IPS-NIHi7 (cell line): Measurements from ENCODE around the gene CISD3.

Experiments
- DNase-seq: peaks from one replicate; pipeline ENCODE4 v3.0.0; 2012; ENCODE audit warnings: mixed read lengths; ENCODE audit errors: extremely low spot score

The CISD3 gene, protein sequence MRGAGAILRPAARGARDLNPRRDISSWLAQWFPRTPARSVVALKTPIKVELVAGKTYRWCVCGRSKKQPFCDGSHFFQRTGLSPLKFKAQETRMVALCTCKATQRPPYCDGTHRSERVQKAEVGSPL

DNA sequence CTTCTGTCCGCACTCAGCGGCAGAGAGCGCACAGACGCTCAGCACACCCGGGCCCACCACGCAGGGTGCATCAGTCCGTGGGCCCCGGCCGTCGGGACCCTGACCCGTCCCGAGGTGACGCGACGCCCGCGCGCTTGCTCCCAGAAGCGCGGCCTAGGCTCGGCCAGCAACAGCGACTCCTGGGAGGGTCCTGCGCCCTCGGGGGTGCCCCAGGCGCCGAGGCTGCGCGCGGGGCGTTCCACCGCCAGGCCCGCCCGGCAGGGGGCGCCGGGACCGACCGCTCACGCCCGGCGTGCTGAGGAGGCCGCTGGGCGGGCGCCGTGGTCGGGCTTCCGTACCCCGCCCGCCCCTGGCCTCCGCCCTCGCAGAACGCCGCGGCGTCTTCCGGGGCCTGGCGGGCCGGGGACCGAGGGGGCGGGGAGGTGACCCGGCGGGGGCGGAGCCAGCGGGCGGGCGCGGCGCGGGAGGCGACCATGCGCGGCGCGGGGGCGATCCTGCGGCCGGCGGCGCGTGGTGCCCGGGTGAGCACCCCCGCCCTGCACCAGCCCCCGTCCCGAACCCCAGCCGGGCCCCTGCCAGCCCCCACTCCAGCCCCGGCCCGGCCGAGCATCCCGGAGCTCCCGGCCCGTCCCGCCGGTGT lies at the start of gene CISD3:
CISD3 (plus strand) TSS at position 456 of the 640 bp plus-strand sequence; CDS start at position 474, 18 bp downstream.
- DNase-seq = peak; percentile 87

DNA sequence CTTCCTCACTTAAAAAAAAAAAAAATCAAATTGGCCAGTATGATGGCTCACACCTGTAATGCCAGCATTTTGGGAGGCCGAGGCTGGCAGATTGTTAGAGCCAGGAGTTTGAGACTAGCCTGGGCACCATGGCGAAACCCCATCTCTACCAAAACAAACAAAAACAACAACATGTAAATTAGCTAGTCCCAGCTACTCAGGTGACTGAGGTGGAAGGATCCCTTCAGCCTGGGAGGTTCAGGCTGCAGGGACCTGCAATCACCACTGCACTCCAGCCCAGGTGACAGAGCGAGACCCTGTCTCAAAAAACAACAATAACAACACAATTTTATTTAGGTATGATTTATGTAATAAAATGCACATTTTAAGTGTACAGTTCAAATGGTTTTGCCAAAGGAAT lies 49.0 kb upstream of the CISD3 start:
- no peak for DNase-seq

DNA sequence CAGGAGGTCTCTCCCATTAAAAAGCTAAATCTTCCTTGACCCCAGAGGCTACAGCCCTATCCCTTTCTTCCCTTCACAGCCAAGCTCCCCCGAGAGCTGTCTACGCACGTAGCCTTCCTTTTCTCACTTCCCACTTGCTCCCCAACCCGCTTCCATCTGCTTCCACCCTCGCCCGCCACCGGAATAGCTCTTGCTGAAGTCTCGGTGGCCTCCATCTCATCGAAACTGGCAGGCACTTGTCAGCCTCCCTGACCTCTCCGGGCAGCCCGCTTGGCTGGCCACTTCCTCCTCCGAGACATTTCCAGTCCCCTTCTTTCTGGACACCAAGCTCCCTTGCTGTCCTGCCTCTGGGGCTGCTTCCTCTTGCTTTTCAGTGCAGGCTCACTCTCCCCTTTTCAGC lies 44.6 kb upstream of the CISD3 start:
- DNase-seq = no peak

DNA sequence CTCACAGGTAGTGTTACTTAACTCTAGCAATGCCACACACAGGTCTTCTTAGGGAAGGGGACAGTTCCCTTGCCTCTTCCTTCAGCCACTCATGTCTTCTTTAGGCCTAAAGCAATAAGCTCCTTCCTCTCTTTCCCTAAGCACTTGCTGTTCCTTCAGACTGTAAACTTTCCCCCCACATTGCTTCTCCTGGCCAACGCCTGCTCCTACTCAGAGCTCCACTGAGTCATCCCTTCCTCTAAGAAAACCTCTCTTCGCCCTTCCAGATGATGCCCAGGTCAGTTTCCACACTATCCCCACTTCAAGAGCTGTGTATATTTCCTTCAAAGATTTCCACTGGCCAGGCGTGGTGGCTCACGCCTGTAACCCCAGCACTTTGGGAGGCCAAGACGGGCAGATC lies 42.9 kb upstream of the CISD3 start:
- no peak for DNase-seq

DNA sequence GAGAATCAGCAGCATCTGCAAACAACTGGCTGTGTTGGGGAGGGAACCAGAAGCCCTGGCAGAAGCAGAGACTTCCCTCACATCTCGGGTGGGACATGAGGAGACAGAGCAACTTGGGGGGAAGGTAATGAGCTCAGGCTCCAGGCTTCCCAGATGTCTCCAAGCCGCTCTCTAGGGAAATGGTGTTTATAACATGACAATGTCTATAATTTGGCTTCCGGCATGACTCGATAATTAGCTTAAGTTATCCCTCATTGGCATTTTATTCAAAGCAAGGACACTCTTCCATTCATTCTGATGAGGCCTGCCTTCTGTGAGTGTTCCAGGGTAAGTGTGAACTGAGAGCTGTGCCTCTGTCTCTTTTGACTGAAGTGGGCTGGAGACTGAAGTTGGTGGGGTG lies 39.8 kb upstream of the CISD3 start:
- DNase-seq = no peak

DNA sequence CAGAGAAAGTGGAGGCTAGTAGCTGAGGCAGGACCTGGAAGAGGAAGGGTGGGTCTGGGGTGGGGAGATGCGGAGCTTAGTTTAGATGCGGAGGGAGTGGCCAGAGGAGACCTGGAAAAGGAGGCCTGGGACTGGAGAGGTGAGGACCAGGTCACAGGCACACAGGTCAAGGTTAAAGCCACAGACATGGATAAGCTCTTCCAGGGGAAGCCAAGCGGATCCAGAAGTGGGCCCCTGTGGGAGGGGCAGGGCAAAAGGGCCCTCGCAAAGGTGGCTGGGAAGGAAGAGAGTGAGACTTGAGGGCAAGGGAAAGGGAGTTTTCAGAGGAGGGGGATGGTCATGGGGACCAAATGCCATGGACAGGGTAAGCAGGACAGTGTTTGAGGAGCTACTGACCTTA lies 39.0 kb upstream of the CISD3 start:
- no peak for DNase-seq

DNA sequence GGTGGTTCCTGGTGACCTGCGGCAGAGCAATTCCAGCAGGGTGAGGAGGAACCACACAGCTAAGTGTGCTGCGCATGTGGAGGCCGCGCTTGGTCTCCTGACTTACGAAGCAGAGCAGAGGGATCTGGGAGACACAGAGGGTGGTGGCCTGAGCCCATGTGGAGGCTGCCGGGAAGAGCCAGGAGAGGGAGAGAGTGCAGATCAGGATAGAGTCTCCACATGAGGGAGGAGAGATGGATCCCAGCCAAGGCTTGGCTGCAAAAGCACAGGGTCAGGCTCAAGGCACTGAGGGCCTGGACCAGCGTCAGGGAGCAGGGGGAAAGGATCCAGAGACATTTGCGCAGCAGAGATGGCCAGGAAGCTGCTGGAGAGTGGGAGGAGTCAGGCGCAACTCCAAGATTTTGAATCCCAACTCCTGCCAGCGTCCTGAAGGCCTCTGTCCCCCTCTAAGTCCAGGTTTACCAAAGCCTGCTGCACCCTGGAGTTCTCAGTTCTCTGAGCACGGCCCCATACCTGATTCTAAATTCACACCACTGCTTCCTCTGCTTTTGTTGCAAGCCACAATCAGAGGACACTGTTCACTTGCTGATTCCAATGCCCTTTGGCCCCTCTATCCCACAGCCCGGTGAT lies 36.3 kb upstream of the CISD3 start:
- DNase-seq = no peak

DNA sequence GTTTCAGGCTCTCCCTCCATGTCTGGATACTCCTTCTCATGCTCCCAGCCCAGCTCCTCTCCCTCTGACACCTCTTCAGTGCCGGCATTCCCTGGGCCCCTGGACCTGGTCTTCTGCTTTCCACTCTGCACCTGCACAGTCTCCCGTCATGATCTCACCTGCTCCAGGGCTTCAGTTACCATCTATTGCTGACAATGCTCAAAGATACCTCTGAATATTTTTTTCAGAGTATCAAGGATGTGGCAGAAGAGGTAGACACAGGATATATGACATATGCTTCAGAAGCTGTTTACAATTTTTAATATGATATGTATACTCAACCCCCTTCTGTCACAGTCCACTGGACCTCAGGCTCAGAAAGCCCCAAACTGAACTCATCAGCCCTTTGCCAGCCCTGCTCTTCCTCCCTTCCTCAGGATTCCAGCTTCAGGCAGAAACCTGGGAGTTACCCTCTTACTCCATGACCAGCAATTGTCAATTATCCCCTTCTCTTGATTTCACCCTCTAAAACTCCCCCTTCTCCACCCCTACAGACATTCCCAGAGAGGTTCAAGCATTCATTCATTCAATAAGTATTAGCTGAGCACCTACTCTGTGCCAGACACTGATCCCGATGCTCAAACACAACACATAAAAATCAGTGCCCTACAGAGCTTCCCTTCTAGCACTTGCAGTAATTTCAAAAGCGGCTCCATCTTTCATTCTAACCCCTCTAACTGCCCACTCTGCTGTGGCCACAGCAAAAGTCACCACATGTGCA lies 32.9 kb upstream of the CISD3 start:
- no peak for DNase-seq

DNA sequence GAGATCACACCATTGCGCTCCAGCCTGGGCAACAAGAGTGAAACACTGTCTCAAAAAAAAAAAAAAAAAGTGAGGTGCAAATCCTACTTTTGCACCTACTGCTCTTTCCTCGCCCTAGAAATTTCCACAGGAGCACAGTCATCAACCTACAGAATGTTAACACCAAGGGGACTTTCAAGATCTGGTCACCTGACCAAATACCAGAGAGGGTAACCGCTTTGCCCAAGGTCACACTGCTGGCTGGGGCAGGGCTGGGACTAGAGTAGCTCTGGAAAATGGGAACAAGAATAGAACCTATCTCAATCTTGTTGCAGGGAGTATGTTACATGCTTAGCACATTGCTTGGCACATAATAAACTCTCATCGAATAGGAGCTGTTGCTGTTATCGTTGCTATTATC lies 31.4 kb upstream of the CISD3 start:
- no peak for DNase-seq

DNA sequence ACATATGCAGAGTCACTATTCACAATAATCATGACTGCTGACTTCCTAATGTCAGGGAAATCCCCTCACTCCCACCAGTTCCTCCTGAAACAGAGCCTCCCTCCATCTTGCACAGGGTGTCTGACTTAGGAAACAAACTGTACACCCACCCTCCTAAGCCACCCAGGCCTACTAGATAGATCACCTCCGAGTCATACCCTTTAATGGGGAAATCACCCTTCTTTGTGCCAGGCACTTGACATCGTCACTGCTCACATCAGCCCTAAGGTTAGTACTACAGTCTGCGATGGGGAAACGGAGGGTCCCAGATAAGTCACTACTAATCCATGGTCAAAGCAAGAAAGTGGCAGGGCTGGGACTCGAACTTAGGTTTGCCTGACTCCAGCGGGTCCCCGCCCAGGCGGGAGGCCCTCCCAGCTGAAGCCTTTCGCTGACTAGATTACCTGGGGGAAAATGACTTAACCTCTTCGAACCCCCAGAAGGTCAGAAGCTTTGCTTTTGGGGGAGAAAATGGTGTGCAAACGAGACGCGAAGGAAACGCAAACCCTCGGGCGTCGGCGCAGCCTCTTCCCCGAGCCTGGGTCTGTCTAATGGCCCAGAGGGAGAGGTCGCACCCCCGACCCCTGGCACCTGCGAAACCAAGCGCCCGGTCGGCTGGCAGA lies 28.5 kb upstream of the CISD3 start:
- DNase-seq = no peak

DNA sequence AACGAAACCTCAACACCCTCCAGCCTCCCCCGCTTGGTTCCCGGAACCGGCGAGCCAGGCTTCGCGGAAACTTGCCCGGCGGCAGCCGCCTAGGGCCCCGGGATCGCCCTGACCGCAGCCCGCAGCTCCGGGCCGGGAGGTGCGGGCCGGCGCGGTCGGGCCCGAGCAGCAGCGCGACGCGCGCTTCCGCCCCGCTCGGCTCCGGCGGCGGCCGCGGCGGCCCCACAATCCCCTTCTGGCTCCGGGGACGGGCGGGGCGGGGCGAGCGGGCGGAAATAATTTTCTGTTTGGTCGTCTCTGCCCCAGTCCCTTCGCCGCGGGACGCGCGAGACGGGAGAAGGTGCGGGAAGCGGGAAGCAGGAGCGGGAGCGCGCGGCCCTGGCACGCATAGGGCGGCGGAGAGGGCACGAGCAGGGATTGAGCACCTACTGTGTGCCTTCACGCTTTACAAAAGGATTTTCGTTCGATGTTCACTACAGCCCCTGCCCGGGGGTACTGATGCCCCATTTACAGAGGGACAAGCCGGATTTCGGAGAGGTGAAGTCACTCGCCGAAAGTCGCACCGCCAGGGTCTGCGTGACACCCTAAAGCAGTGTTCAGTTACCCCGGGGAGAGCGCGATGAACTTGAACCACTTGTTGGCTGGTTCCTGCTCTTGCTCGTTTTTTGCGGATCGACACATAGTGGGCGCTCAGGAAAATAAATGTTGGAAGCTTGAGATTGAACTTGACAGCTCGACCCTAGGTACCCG lies 27.8 kb upstream of the CISD3 start:
- DNase-seq = peak; percentile 82

DNA sequence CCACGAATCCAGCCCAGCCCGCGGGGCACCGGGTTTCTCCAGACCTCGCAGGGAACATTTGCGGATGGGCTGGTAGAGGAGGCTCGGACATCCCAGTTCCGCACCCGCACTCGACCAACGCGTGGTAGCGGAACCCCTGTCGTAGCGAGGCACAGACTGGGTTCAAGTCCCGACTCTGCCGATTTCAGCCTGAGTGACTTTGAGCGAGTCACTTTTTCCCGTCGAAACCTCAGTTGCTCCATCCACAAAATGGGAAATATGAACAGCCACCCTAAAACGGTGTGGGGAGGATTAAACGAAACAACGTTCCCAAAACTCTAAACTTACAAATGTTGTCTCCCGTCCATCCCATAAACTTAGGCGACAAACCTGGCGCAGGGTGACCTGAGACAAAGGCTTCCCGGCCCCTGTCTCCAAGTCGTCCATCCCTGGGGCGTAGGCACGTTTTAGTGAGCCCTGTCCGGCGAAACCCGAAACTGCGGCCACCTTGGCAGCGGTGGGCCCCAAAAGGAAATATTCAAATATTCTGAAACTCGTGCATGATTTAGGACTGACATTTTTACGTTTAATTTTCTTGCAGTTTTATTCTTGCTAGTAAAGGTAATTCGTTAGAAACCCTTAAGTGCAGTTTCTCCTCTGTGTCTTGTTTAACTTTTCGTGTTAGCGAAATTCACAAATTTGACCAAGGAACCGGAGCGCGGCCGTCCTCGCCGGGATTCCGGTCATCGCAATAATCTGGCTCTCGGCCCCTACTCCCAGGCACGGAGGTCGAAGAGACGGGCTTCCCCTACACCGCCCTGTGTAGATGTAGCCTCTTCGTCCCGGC lies 27.0 kb upstream of the CISD3 start:
- no peak for DNase-seq

DNA sequence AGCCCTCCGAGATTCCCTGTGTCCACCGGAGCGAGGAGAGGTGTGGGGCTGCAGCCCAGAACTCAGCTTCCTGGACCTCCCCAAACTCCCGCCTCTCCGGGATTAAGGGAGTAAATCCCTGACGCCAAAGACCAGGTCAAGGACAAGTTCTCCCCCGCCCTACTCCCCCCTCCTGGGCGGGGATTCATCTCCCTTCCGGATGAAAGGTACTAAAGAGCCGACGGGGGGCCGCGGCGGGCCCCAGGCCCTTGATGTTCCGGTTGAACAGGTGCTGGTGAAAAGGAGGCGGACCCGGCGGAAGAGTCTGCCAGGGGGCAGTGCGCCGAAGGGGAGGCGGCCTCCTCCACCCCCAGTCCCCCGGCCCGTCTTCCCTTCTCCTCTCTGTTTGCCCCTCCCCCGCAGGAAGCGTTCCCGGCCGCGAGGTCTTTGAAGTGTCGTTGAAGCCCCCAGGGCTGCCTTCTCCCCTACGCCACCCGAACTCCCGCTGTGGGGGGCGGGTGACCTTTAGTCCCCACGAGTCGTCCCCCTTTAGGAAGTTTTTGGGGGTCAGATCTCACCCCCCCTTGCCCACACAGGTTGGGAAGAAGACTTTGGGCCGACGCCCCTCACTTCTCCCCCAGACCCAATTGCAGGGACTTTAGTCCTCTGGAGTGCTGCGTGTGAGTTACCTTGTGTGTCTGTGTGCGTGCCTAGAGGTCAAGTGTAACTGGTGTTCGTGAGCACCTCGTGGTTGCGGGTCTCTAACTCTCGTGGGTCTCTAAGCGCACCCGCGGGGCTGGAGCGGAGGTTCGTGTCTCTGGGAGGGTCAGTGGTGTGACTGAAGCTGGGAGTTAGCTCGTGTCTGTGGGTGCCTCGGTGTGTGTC lies 26.2 kb upstream of the CISD3 start:
- DNase-seq = peak; percentile 87

DNA sequence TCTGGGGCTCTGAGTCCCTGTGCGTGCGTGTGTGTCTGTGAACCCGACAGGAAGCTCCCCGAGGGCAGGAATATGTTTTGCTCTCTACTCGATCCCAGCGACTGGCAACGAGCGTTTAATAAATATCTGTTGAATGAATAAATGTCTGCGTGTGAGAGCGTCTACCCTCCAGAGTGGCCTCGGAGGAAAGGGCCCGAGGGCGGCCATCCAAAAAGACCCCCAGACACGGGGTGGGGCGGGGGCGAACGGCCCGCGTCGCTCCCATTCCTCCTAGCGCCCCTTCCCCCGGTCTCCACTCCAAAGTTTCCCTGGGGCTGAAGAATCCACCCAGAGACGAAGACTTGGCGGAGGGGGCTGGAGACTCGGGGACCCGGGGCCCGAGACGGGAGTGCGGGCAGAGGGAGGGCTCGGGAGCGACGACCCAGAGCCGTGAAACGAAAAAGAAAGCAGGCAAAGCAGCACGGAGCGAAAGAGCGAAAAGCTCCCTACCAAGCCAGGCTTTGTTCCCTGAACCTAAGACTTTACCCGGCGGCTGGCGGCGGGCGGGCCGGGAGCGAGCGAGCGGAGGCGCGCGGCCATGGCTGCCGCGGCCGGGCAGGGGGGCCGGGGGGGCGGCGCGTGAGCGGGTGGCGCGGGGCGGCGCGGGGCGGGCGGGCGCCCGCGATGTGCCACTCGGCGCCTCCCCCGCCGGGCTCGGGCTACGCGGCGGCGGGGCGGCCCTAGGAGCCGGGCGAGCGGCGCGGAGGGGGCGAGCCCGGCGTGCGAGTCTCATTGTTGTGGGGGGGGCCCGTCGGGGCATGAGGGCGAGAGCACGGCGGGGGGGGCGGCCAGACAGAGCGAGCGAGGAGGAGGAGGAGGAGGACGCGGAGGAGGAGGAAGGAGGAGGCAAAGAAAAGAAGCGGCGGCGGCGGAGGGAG lies 25.3 kb upstream of the CISD3 start, which contains the start of gene MLLT6:
MLLT6 (plus strand) TSS at position 668 of the 917 bp plus-strand sequence. CDS start 360 bp downstream, outside the sequence.
- peak; percentile 71 for DNase-seq

DNA sequence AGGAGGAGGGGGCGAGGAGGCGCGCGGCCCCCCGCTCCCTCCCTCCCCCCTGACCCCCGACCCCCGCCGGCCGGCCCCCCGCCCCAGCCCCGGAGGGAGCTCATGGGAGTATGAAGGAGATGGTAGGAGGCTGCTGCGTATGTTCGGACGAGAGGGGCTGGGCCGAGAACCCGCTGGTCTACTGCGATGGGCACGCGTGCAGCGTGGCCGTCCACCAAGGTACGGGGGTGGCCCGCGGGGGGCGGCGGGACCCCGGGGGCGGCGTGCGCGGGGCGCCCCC lies 24.7 kb upstream of the CISD3 start:
- DNase-seq = peak; percentile 48

DNA sequence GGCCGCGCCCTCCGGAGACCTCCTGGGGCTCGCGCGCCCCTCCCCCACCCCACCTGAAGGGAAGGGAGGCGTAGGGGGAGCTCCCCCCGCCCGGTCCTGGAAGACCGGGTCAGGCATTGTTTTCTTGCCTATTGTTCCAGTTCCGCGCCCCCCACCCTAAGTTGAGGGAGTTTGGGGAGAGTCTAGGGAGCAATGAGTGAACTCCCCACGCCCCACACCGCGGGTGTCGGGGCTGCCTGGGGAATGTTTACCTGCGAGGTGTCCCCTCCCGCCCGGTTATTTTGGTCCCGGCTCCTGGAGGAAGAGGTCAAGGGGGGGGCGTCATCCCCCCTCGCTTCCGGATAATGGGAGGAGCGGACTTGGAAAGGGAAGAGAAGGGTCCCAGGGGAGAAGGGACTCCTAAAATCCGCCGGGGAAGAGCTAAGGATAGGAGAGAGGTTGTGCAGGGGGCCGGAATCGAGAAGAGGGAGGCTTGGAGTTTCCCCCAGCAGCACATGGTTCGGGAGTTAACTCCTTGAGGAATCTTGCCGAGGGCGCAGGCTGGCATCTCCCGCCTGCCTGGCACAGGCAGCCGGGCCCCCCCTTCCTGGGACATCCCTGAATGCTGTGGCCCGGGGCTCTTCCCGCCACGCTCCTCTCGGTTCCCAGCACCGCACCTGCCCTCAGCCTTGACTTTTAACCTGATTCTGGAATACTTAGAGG lies 24.2 kb upstream of the CISD3 start:
- peak; percentile 52 for DNase-seq

DNA sequence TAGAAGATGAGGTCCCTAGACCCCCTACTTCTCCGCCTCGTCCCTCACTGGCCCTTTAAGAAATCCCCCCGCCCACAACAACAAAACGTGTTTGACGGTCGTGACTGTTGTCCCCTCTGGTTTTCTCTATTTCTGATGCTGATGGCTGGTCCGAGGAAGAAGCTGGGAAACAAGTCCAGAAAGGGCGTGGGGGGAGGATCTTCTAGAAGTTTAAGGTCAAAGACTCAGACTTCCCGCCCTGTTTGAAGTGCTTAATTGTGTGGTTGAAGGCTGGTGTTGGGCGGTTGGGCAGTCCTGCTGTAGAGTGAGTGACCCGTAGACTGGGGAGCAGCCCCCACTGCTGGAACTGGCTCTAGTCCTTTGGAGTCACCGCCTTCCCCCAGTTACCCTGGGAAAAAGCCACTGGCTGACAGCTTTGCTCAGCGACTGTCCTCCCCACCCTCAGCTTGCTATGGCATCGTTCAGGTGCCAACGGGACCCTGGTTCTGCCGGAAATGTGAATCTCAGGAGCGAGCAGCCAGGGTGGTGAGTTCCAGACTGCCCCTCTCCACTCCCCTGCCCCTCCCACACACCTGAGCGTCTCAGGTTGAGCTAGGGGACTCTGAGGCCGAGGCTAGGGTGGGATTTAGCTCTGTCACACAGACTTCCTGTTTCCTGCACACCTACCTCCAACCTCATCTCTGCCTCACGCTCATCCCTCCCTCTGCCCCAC lies 23.5 kb upstream of the CISD3 start:
- no peak for DNase-seq
